Left kidney (tissue), 2 donors: ENCODE data around the gene DBX1. TPM values are rescaled to one million over a fixed set of nuclear protein-coding genes. Genes with fewer than 3 reads are reported as not detected.
A peak's percentile ranks its signal among the peaks of the same experiment; 100 is the strongest.

ENCODE experiments used
- DNase-seq: peaks from one replicate; pipeline ENCODE4 v3.0.0-alpha.2; 2013
- polyA plus RNA-seq: library from polyadenylated mRNA; unstranded; fragments of 120-200 nt; gene quantifications from one replicate; pipeline ENCODE4 v1.2.1, GENCODE V29; 2013; ENCODE audit not compliant: insufficient read length

Gene DBX1
- polyA plus RNA-seq, 1 donor: not detected

- no peak for DNase-seq
Observed at GRCh38 chr11:20125927-20126326, 34.3 kb downstream of the DBX1 start.

- DNase-seq: no peak
Observed at GRCh38 chr11:20122131-20122530, 38.1 kb downstream of the DBX1 start.

DNA sequence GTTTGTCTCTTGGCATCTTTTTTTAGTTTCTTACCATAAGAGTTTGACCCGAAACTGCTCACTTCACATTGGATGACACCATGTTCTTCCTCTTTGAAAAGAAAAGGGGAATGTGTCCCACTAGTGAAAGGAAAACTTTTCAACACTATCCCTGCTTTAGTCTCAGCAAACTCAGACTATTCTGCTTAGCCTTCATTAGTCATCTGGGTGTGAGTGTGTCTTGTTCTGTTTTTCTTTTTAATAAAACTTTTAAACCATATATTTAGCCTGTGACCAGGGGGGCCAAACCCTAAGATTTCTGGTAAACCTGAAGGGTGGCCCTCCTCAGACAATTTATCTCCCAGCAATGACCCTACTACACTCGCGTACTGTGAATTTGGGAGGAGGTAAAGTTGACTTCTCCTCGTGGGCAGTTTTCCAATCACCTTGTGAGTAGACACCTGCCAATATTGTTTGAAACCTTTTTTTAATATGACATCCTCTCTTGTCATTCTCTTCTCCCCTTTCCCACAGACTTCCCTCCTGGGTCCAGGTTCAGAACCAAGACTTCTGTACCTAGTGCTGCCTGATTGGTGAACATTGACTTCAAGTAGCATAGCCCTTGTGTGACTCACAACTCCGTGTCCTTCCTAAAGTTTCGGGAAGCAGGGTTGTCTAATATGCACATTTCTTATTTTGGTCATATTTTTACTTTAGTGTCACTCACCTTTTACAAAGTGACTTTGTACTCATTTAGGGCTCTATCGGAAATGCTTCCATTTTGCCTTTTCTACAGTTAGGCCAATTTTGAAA is 39.9 kb downstream of the DBX1 start:
- DNase-seq: no peak

DNA sequence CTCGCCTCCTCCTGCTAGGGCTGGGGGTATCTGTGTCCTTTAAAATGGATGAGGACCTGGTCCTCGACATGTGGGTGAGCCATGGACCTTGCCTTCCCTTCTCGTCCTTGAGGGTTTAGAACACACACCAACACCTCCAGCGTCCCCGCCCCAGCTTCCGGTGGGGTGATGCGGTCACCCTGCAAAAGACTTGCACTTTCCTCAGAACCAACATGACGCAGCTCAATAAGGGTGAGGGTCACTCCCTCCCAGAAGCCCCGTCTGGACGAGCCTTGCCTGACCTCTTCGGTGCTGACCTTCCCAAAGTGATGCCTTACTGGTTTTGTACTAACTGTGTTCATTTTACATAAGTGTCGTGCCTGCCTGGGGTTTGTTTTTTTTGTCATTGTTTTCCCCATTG is 41.0 kb downstream of the DBX1 start:
- DNase-seq: no peak

GRCh38 chr11:20118209-20118608 is 42.1 kb downstream of the DBX1 start:
- no peak for DNase-seq

GRCh38 chr11:20117291-20117690 is 43.0 kb downstream of the DBX1 start:
- no peak for DNase-seq

GRCh38 chr11:20116825-20117224 is 43.5 kb downstream of the DBX1 start:
- no peak for DNase-seq

GRCh38 chr11:20114588-20114987 is 45.7 kb downstream of the DBX1 start:
- DNase-seq: no peak

DNA sequence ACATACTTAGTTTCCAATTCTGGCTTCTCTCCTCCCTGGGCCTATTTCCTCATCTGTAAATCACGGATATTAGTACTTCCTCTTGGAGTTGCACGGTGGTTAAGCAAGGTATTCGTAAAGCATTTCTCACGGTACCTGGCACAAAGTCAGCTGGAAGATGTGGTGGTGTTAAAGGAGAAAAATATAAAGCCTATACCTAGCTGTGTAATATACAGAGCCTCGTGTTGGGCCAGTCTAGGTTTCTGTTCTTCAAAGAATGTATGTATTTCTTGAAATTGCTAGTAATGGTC is 47.2 kb downstream of the DBX1 start:
- DNase-seq: no peak

- DNase-seq: no peak
Observed at GRCh38 chr11:20112291-20113148, 47.8 kb downstream of the DBX1 start.

DNA sequence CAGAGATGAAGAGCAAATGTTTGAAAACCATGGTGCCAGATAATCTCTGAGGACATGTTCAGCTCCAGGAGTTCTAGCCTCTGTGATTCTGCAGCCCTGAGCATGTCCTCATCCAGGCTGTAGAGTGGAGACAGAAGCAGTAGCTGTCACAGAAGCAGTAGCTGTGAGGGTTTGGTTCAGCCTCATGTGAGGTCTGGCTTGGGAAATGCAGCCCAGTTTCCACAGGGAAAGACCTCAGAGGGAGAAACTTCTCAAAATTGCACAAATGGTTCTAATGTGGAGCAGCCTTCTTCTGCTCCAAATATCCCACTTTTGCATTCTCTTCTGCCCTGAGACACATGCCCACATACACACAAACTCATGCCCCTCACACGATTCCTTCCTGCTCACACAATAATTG is 48.4 kb downstream of the DBX1 start:
- DNase-seq: no peak

GRCh38 chr11:20110908-20111669 is 49.2 kb downstream of the DBX1 start:
- peak; percentile 49 for DNase-seq

DNA sequence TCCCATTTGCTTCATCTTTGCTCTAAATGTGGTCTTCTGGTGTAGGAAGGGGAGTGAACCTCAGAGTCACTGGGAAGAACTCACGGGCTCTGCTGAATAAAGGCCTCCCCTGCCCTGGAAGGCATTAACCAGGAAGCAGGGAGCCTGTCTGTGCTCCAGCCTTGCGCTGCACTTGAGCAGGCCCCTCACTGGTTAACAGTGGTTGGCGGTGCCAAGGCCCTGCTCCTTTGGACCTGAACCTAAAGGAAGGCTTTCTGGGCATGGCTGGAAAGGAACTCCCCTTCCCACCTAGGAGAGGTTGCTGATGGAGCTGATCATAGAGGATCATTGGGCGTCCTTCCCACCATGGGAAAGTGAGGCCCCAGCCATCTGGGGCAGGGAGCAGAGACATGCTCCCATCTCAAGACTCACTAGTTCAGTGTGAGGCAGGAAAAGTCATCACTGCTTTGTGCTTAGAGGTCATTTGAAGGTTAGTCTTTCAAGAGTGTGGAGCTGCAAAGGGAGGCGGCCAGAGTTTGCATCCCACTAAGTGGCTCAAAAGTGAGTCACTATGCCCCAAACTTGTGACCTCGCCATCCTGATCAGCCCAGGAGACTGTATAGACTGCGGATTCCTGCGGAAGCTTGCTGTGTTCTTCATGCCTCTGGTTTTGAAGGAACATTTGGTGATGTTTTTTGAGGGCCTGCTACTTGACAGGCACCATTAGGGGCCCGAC is 50.4 kb downstream of the DBX1 start:
- DNase-seq: no peak

Other genes with a start within 250 kb of the DBX1 start
- 3.5 TPM for gene HTATIP2, start 203.2 kb upstream of the DBX1 start, polyA plus RNA-seq
- 18.6 TPM for gene PRMT3, start 227.2 kb upstream of the DBX1 start, polyA plus RNA-seq